DOHH2 (cell line): Measurements from ENCODE around the gene ITPKB.

Experiments used
- CTCF ChIP-seq: fragments of 200-600 bp; sonication (generic); IDR thresholded peaks from one replicate; pipeline ENCODE4 v1.5.1; 2014; ENCODE audit warnings: antibody characterized with exemption, mild to moderate bottlenecking, low read depth, low read length; ENCODE audit not compliant: poor library complexity, severe bottlenecking
- EZH2phosphoT487 ChIP-seq: fragments of 200-600 bp; sonication (generic); IDR thresholded peaks from 2 replicates; pipeline ENCODE4 v1.6.1; 2017; ENCODE audit warnings: borderline replicate concordance, mild to moderate bottlenecking, antibody characterized with exemption, low read length, moderate library complexity, mixed read lengths

DNA sequence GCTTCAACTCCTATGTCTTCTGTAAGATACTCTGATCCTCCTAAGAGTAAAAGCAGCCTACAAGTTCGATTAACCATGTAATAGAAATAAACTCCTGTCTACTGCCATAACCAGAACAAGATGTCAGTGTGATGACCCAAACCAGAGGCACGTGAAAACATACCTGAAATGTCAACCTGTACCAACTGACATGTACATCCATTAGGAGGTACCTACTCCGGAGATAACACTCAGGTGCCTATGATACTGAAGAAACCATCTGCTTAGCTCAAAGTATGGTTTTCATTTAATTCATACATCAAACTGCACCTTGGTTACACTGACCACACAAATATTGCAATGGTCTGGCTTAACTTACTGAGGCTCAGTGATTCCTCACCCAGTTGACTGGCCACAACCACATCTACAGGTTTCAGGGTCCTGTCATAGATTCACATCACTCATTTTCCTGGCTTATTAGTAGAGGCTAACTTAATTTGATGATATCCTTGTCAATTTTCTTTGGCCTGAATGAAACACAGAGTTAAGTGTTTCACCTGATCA lies 4.4 kb downstream of the ITPKB start:
- TF ChIP-seq CTCF (no peak), EZH2phosphoT487 (no peak)
